ENCODE data around the gene GPC6.
A peak's percentile ranks its signal among the peaks of the same experiment; 100 is the strongest.

The GPC6 gene

GRCh38 chr13:93386116-93386515 lies 159.5 kb downstream of the GPC6 start:
- DNase-seq: no peak

- DNase-seq: no peak
Measured at GRCh38 chr13:93388701-93389100, 162.1 kb downstream of the GPC6 start.

- no peak for DNase-seq
Measured at GRCh38 chr13:93397619-93398018, 171.0 kb downstream of the GPC6 start.

GRCh38 chr13:93398167-93399035 lies 171.8 kb downstream of the GPC6 start:
- peak; percentile 20 for DNase-seq

GRCh38 chr13:93399212-93399611 lies 172.6 kb downstream of the GPC6 start:
- no peak for DNase-seq

GRCh38 chr13:93406136-93406535 lies 179.5 kb downstream of the GPC6 start:
- no peak for DNase-seq

GRCh38 chr13:93407551-93407950 lies 180.9 kb downstream of the GPC6 start:
- no peak for DNase-seq

GRCh38 chr13:93409001-93409400 lies 182.4 kb downstream of the GPC6 start:
- no peak for DNase-seq

GRCh38 chr13:93409816-93410215 lies 183.2 kb downstream of the GPC6 start:
- DNase-seq: no peak

GRCh38 chr13:93411186-93411680 lies 184.6 kb downstream of the GPC6 start:
- DNase-seq: no peak

GRCh38 chr13:93412676-93413075 lies 186.1 kb downstream of the GPC6 start:
- no peak for DNase-seq

GRCh38 chr13:93413972-93414717 lies 187.5 kb downstream of the GPC6 start:
- DNase-seq: no peak

- DNase-seq: no peak
Measured at GRCh38 chr13:93416736-93417355, 190.2 kb downstream of the GPC6 start.

GRCh38 chr13:93418398-93418797 lies 191.8 kb downstream of the GPC6 start:
- no peak for DNase-seq

GRCh38 chr13:93420206-93420605 lies 193.6 kb downstream of the GPC6 start:
- DNase-seq: no peak

GRCh38 chr13:93420887-93421286 lies 194.3 kb downstream of the GPC6 start:
- peak; percentile 44 for DNase-seq

GRCh38 chr13:93422980-93423543 lies 196.5 kb downstream of the GPC6 start:
- no peak for DNase-seq

GRCh38 chr13:93425411-93425810 lies 198.8 kb downstream of the GPC6 start:
- no peak for DNase-seq

- DNase-seq: no peak
Measured at GRCh38 chr13:93430381-93430780, 203.8 kb downstream of the GPC6 start.

GRCh38 chr13:93435651-93436050 lies 209.0 kb downstream of the GPC6 start:
- no peak for DNase-seq

- no peak for DNase-seq
Measured at GRCh38 chr13:93437081-93437480, 210.5 kb downstream of the GPC6 start.

GRCh38 chr13:93446238-93446637 lies 219.6 kb downstream of the GPC6 start:
- DNase-seq: no peak

GRCh38 chr13:93450191-93450621 lies 223.6 kb downstream of the GPC6 start:
- no peak for DNase-seq

Measured in NCI-H187 treated with DMSO at 0.1 percent for 48 hours (cell line).